ENCODE results near the gene NEK8. TPM values are rescaled to one million over a fixed set of nuclear protein-coding genes. Genes with fewer than 3 reads are reported as not detected.
"Not testable (repeated sequence)": the region's sequence is repeated elsewhere in the genome, so short reads cannot be mapped to it uniquely, and the experiment has no call there.

NEK8 gene
- total and polyA plus RNA-seq, 4 donors, result 5.1 to 14.7 (median 7.4) TPM

DNA sequence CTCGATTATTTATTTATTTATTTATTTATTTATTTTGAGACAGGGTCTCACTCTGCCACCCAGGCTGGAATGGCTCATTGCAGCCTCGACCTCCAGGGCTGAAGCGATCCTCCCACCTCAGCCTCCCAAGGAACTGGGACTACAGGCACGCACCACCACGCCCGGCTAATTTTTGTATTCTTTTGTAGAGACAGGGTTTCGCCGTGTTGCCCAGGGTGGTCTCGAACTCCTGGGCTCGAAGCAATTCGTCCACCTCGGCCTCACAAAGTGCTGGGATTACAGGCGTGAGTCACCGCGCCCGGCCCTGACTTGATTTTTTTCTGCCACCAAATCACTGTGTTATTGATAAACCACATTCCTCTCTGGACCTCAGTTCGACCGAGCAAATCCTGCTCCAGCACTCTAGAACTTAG lies 9.6 kb upstream of the NEK8 start:
- 35 to 42% methylated on average over 18 of the region's 18 CpGs for WGBS, 2 donors
- ATAC-seq (ENCODE audit: insufficient read depth, low FRiP score), result no peak
- peak overlapping the region in 1 of 2 donors; percentile 43 for H3K9ac ChIP-seq (ENCODE audit: insufficient read depth in 1 of 2, low read length in 2 of 2)

DNA sequence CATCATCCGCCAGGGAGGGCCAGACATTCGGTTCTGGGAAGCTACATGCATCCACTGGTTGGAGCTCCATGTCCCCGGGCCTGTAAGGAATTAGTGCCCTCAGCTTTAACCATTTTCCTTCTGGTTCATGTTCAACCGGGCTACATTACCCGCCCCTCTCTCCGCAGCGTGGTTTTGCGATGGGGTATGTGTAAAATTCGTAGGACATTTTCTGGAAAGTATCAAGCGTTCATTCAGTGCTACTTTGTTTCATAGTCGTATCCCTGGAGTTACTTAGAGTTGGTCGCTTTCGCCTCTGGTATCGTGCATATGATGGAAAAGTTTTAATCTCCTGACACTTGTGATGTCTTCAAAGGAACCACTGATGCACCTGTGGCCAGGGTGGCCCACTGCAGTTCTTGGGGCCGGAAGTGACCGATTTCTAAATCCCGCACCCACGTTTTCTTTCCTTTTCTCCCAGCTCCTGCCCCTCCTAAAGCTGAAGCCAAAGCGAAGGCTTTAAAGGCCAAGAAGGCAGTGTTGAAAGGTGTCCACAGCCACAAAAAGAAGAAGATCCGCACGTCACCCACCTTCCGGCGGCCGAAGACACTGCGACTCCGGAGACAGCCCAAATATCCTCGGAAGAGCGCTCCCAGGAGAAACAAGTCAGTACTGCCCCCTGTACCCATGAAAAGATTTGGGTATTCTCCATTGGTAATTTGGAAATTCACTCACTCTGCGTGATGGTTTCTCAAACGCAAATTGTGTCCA lies 8.2 kb upstream of the NEK8 start:
- H3K9ac ChIP-seq (ENCODE audit: insufficient read depth in 1 of 2, low read length in 2 of 2), result peak overlapping the region; percentile 69 to 94
- DNase-seq (no peak), ATAC-seq (ENCODE audit: insufficient read depth, low FRiP score) (no peak)
- TF ChIP-seq, protein P1, sequence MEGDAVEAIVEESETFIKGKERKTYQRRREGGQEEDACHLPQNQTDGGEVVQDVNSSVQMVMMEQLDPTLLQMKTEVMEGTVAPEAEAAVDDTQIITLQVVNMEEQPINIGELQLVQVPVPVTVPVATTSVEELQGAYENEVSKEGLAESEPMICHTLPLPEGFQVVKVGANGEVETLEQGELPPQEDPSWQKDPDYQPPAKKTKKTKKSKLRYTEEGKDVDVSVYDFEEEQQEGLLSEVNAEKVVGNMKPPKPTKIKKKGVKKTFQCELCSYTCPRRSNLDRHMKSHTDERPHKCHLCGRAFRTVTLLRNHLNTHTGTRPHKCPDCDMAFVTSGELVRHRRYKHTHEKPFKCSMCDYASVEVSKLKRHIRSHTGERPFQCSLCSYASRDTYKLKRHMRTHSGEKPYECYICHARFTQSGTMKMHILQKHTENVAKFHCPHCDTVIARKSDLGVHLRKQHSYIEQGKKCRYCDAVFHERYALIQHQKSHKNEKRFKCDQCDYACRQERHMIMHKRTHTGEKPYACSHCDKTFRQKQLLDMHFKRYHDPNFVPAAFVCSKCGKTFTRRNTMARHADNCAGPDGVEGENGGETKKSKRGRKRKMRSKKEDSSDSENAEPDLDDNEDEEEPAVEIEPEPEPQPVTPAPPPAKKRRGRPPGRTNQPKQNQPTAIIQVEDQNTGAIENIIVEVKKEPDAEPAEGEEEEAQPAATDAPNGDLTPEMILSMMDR (IDR thresholded peaks at IDR 0.05; ENCODE audit: control extremely low read depth, extremely low read depth), result no peak
- no peaks in the 10 kb centered on the region for H3K27me3 ChIP-seq (ENCODE audit: control insufficient read depth in 3 of 3, insufficient read depth in 3 of 3, low read length in 2 of 3)
- 3 to 4% methylated on average over 25 to 30 of the region's 30 CpGs for WGBS, 2 donors
- peak overlapping the region; percentile 71 to 87 for H3K27ac ChIP-seq (ENCODE audit: low read depth in 1 of 2, low read length in 1 of 2)
- H3K4me1 ChIP-seq (ENCODE audit: control insufficient read depth in 5 of 5, insufficient read depth in 5 of 5, low read length in 5 of 5), result peaks cover 0 to 62% (median 21%) of the 10 kb centered on the region in 5 donors
- peak overlapping the region; percentile 82 for H3K4me3 ChIP-seq
- H3K9me3 ChIP-seq (ENCODE audit: control insufficient read depth in 4 of 4, insufficient read depth in 3 of 4, low read length in 3 of 4), result no peaks in the 10 kb centered on the region
- peaks cover 9 to 39% (median 29%) of the 10 kb centered on the region in 4 donors for H3K36me3 ChIP-seq (ENCODE audit: control insufficient read depth in 4 of 4, insufficient read depth in 4 of 4, low read length in 4 of 4)

More for the DNA sequence above, 9.6 kb upstream of the NEK8 start:
- Histone ChIP-seq H3K27ac (ENCODE audit: low read depth in 1 of 2, low read length in 1 of 2) (peak overlapping the region; percentile 79 to 87), H3K36me3 (ENCODE audit: control insufficient read depth in 4 of 4, insufficient read depth in 4 of 4, low read length in 4 of 4) (peaks cover 9 to 46% (median 32%) of the 10 kb centered on the region in 4 donors), H3K4me1 (ENCODE audit: control insufficient read depth in 5 of 5, insufficient read depth in 5 of 5, low read length in 5 of 5) (peaks cover 0 to 55% (median 8%) of the 10 kb centered on the region in 5 donors), H3K27me3 (ENCODE audit: control insufficient read depth in 3 of 3, insufficient read depth in 3 of 3, low read length in 2 of 3) (no peaks in the 10 kb centered on the region), H3K4me3 (no peak overlapping the region), H3K9me3 (ENCODE audit: control insufficient read depth in 4 of 4, insufficient read depth in 3 of 4, low read length in 3 of 4) (no peaks in the 10 kb centered on the region)
- TF ChIP-seq, protein P1 (IDR thresholded peaks at IDR 0.05; ENCODE audit: control extremely low read depth, extremely low read depth), result no peak
- DNase-seq, result no peak

DNA sequence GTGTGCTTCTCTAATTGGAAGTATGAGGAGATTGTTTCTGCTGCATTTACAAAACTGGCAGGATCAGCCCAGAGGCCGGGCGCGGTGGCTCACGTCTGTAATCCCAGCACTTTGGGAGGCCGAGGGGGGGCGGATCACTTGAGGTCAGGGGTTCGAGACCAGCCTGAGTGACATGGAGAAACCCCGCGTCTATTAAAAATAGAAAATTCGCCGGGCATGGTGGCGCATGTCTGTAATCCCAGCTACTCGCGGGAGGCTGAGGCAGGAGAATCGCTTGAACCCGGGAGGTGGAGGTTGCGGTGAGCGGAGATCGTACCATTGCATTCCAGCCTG lies 7.6 kb upstream of the NEK8 start:
- not testable (repeated sequence) for H3K27ac ChIP-seq (ENCODE audit: low read depth in 1 of 2, low read length in 1 of 2); H3K9me3 ChIP-seq (ENCODE audit: control insufficient read depth in 4 of 4, insufficient read depth in 3 of 4, low read length in 3 of 4); H3K27me3 ChIP-seq (ENCODE audit: control insufficient read depth in 3 of 3, insufficient read depth in 3 of 3, low read length in 2 of 3); DNase-seq; ATAC-seq (ENCODE audit: insufficient read depth, low FRiP score)
- whole genome bisulfite sequencing, 2 donors, result 36 to 52% methylated on average over 19 of the region's 19 CpGs
- Histone ChIP-seq H3K36me3 (ENCODE audit: control insufficient read depth in 4 of 4, insufficient read depth in 4 of 4, low read length in 4 of 4) (peaks cover 9 to 35% (median 27%) of the 10 kb centered on the region in 4 donors), H3K9ac (ENCODE audit: insufficient read depth in 1 of 2, low read length in 2 of 2) (peak overlapping the region in 1 of 2 donors; percentile 94), H3K4me3 (peak overlapping the region; percentile 25), H3K4me1 (ENCODE audit: control insufficient read depth in 5 of 5, insufficient read depth in 5 of 5, low read length in 5 of 5) (peaks cover 0 to 61% (median 20%) of the 10 kb centered on the region in 5 donors)

DNA sequence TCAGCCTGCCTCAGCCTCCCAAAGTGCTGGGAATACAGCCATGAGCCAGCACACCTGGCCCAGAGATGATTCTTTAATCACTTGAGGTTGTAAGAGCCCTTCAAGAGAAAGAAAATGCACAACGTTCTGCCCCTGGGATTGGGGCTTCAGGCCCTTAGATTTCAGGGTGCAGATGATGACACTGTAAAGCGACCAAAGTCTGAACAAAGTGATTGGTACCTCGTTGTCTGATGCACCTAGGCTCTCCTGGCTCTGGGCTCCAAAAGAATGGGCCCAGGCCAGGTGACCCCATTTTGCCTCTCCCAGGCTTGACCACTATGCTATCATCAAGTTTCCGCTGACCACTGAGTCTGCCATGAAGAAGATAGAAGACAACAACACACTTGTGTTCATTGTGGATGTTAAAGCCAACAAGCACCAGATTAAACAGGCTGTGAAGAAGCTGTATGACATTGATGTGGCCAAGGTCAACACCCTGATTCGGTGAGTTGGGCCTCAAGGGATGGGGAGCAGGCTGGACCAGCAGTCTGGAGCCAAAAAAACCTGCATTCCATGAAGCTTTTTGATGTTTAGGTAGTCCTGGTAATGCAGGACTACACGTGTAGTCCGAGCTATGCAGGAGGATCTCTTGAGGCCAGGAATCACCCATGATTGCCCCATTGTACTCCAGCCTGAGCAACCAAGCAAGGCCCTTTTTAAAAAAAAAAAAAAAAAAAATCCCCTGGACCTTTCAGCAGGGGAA lies 6.0 kb upstream of the NEK8 start:
- H3K27ac ChIP-seq (ENCODE audit: low read depth in 1 of 2, low read length in 1 of 2), result no peak overlapping the region
- H3K4me3 ChIP-seq, result no peak overlapping the region
- H3K9me3 ChIP-seq (ENCODE audit: control insufficient read depth in 4 of 4, insufficient read depth in 3 of 4, low read length in 3 of 4), result no peaks in the 10 kb centered on the region
- no peaks in the 10 kb centered on the region for H3K27me3 ChIP-seq (ENCODE audit: control insufficient read depth in 3 of 3, insufficient read depth in 3 of 3, low read length in 2 of 3)
- ATAC-seq (ENCODE audit: insufficient read depth, low FRiP score) (no peak), DNase-seq (no peak)
- TF ChIP-seq, protein P1 (IDR thresholded peaks at IDR 0.05; ENCODE audit: control extremely low read depth, extremely low read depth), result no peak
- peaks cover 9 to 35% (median 25%) of the 10 kb centered on the region in 4 donors for H3K36me3 ChIP-seq (ENCODE audit: control insufficient read depth in 4 of 4, insufficient read depth in 4 of 4, low read length in 4 of 4)
- H3K4me1 ChIP-seq (ENCODE audit: control insufficient read depth in 5 of 5, insufficient read depth in 5 of 5, low read length in 5 of 5), result peaks cover 0 to 57% (median 19%) of the 10 kb centered on the region in 5 donors
- H3K9ac ChIP-seq (ENCODE audit: insufficient read depth in 1 of 2, low read length in 2 of 2), result no peak overlapping the region
- 71 to 79% methylated on average over 7 of the region's 7 CpGs for WGBS, 2 donors

Data from lung (tissue), 12 donors.